AG20443 (cell line): ENCODE results near the gene ADGRE2.
A peak's percentile ranks its signal among the peaks of the same experiment; 100 is the strongest.
"Not testable (repeated sequence)": the region's sequence is repeated elsewhere in the genome, so short reads cannot be mapped to it uniquely, and the experiment has no call there.

ENCODE experiments used
- DNase-seq: peaks from one replicate; pipeline ENCODE4 v3.0.0; 2012; ENCODE audit warnings: low spot score, mixed read lengths

The ADGRE2 gene

GRCh38 chr19:14778110-14778845, at the start of gene ADGRE2:
Gene ADGRE2, minus strand, starts transcription at chr19:14778560. Its CDS starts 1,804 bp downstream, at chr19:14776756.
- not testable (repeated sequence) for DNase-seq

- no peak for DNase-seq
These were observed 47.6 kb upstream of the ADGRE2 start for GRCh38 chr19:14826006-14826405.

GRCh38 chr19:14821937-14822336, 43.6 kb upstream of the ADGRE2 start:
- no peak for DNase-seq

GRCh38 chr19:14818588-14818987, 40.2 kb upstream of the ADGRE2 start:
- no peak for DNase-seq

- DNase-seq = no peak
These were observed 38.7 kb upstream of the ADGRE2 start for GRCh38 chr19:14817052-14817451.

- no peak for DNase-seq
These were observed 36.8 kb upstream of the ADGRE2 start for GRCh38 chr19:14814982-14815652.

- DNase-seq = no peak
These were observed 31.1 kb upstream of the ADGRE2 start for GRCh38 chr19:14809272-14810057.

- DNase-seq = no peak
These were observed 26.4 kb upstream of the ADGRE2 start for GRCh38 chr19:14804765-14805164.

GRCh38 chr19:14798760-14799159, 20.4 kb upstream of the ADGRE2 start:
- DNase-seq = no peak

- no peak for DNase-seq
These were observed 17.7 kb upstream of the ADGRE2 start for GRCh38 chr19:14796021-14796420.

- DNase-seq = no peak
These were observed 16.8 kb upstream of the ADGRE2 start for GRCh38 chr19:14795078-14795721.

GRCh38 chr19:14792250-14792649, 13.9 kb upstream of the ADGRE2 start:
- DNase-seq = not testable (repeated sequence)

- peak; percentile 29 for DNase-seq
These were observed 8.1 kb upstream of the ADGRE2 start for GRCh38 chr19:14786421-14786851.

GRCh38 chr19:14785102-14785793, 6.9 kb upstream of the ADGRE2 start:
- DNase-seq = not testable (repeated sequence)

- DNase-seq = not testable (repeated sequence)
These were observed 6.4 kb upstream of the ADGRE2 start for GRCh38 chr19:14784730-14785101.

- DNase-seq = not testable (repeated sequence)
These were observed 5.1 kb upstream of the ADGRE2 start for GRCh38 chr19:14783410-14783998.

GRCh38 chr19:14782626-14783409, 4.5 kb upstream of the ADGRE2 start:
- no peak for DNase-seq

- DNase-seq = not testable (repeated sequence)
These were observed 3.6 kb upstream of the ADGRE2 start for GRCh38 chr19:14781713-14782536.

- DNase-seq = not testable (repeated sequence)
These were observed 2.4 kb upstream of the ADGRE2 start for GRCh38 chr19:14780622-14781225.
